Mucosa of rectum (tissue), 2 donors: ENCODE measurements around the gene MICALL1.

ENCODE experiments used
- H3K27ac ChIP-seq, 2 donors: one replicate each; pipeline ENCODE4 v1.7.0; 2013; ENCODE audit warnings: inconsistent platforms in 2 of 2, low read depth in 2 of 2, low read length in 2 of 2
- H3K27me3 ChIP-seq, 2 donors: one replicate each; pipeline ENCODE4 v1.7.0; 2013; ENCODE audit warnings: low read length in 2 of 2; ENCODE audit not compliant: control insufficient read depth in 2 of 2, insufficient read depth in 2 of 2
- H3K36me3 ChIP-seq, 2 donors: one replicate each; pipeline ENCODE4 v1.7.0; 2013; ENCODE audit warnings: low read length in 2 of 2; ENCODE audit not compliant: control insufficient read depth in 2 of 2, insufficient read depth in 2 of 2
- H3K4me1 ChIP-seq, 2 donors: one replicate each; pipeline ENCODE4 v1.7.0; 2013; ENCODE audit warnings: low read length in 2 of 2, mild to moderate bottlenecking in 1 of 2; ENCODE audit not compliant: control insufficient read depth in 2 of 2, insufficient read depth in 2 of 2
- H3K4me3 ChIP-seq, 2 donors: one replicate each; pipeline ENCODE4 v1.7.0; 2013; ENCODE audit warnings: low read length in 2 of 2
- H3K9ac ChIP-seq, 2 donors: one replicate each; pipeline ENCODE4 v1.7.0; 2013; ENCODE audit warnings: low read length in 2 of 2, low read depth in 1 of 2, mild to moderate bottlenecking in 1 of 2
- H3K9me3 ChIP-seq, 2 donors: one replicate each; pipeline ENCODE4 v1.7.0; 2013; ENCODE audit warnings: low read length in 2 of 2; ENCODE audit not compliant: control insufficient read depth in 2 of 2
- donor health status: healthy.
- donor health status: Normal muscosa, but diverticular disease.

MICALL1 gene

GRCh38 chr22:37920126-37920525 is 14.0 kb downstream of the MICALL1 start:
- H3K4me3 ChIP-seq, result no peak overlapping the region
- H3K36me3 ChIP-seq, result peaks cover 29% of the 10 kb centered on the region in 2 donors
- no peaks in the 10 kb centered on the region for H3K27me3 ChIP-seq
- H3K9me3 ChIP-seq, result no peaks in the 10 kb centered on the region
- H3K9ac ChIP-seq, result no peak overlapping the region
- H3K27ac ChIP-seq, result no peak overlapping the region
- H3K4me1 ChIP-seq, result no peaks in the 10 kb centered on the region

- Histone ChIP-seq H3K4me3 (no peak overlapping the region), H3K27me3 (no peaks in the 10 kb centered on the region), H3K9ac (no peak overlapping the region), H3K27ac (no peak overlapping the region), H3K36me3 (peaks cover 29 to 39% of the 10 kb centered on the region in 2 donors), H3K4me1 (no peaks in the 10 kb centered on the region), H3K9me3 (no peaks in the 10 kb centered on the region)
Observed at GRCh38 chr22:37922191-37922590, 16.1 kb downstream of the MICALL1 start.

GRCh38 chr22:37923927-37924326 is 17.8 kb downstream of the MICALL1 start:
- H3K4me1 ChIP-seq, result no peaks in the 10 kb centered on the region
- H3K4me3 ChIP-seq, result no peak overlapping the region
- no peak overlapping the region for H3K9ac ChIP-seq
- no peaks in the 10 kb centered on the region for H3K27me3 ChIP-seq
- H3K9me3 ChIP-seq, result no peaks in the 10 kb centered on the region
- peaks cover 22 to 28% of the 10 kb centered on the region in 2 donors for H3K36me3 ChIP-seq
- H3K27ac ChIP-seq, result no peak overlapping the region

- no peak overlapping the region for H3K27ac ChIP-seq
Observed at GRCh38 chr22:37924386-37925065, 18.4 kb downstream of the MICALL1 start.

GRCh38 chr22:37925330-37925729 is 19.2 kb downstream of the MICALL1 start:
- H3K27ac ChIP-seq, result no peak overlapping the region
- H3K36me3 ChIP-seq, result peaks cover 26 to 31% of the 10 kb centered on the region in 2 donors
- H3K4me1 ChIP-seq, result no peaks in the 10 kb centered on the region
- H3K4me3 ChIP-seq, result no peak overlapping the region
- no peaks in the 10 kb centered on the region for H3K27me3 ChIP-seq
- H3K9ac ChIP-seq, result no peak overlapping the region
- H3K9me3 ChIP-seq, result no peaks in the 10 kb centered on the region

More at GRCh38 chr22:37924386-37925065, 18.4 kb downstream of the MICALL1 start:
- no peak overlapping the region for H3K9ac ChIP-seq
- no peaks in the 10 kb centered on the region for H3K9me3 ChIP-seq
- no peak overlapping the region for H3K4me3 ChIP-seq
- no peaks in the 10 kb centered on the region for H3K4me1 ChIP-seq
- H3K27me3 ChIP-seq, result no peaks in the 10 kb centered on the region
- H3K36me3 ChIP-seq, result peaks cover 25 to 31% of the 10 kb centered on the region in 2 donors

GRCh38 chr22:37925767-37926166 is 19.7 kb downstream of the MICALL1 start:
- H3K4me3 ChIP-seq, result no peak overlapping the region
- no peak overlapping the region for H3K27ac ChIP-seq
- peaks cover 26 to 33% of the 10 kb centered on the region in 2 donors for H3K36me3 ChIP-seq
- no peaks in the 10 kb centered on the region for H3K9me3 ChIP-seq
- H3K27me3 ChIP-seq, result no peaks in the 10 kb centered on the region
- H3K4me1 ChIP-seq, result no peaks in the 10 kb centered on the region
- H3K9ac ChIP-seq, result no peak overlapping the region

- no peaks in the 10 kb centered on the region for H3K27me3 ChIP-seq
- peaks cover 26 to 33% of the 10 kb centered on the region in 2 donors for H3K36me3 ChIP-seq
- no peaks in the 10 kb centered on the region for H3K4me1 ChIP-seq
- no peak overlapping the region for H3K4me3 ChIP-seq
- no peaks in the 10 kb centered on the region for H3K9me3 ChIP-seq
- H3K27ac ChIP-seq, result no peak overlapping the region
- no peak overlapping the region for H3K9ac ChIP-seq
Observed at GRCh38 chr22:37926358-37926757, 20.3 kb downstream of the MICALL1 start.

GRCh38 chr22:37926771-37927636 is 20.9 kb downstream of the MICALL1 start:
- no peaks in the 10 kb centered on the region for H3K9me3 ChIP-seq
- peaks cover 27 to 35% of the 10 kb centered on the region in 2 donors for H3K36me3 ChIP-seq
- H3K27ac ChIP-seq, result no peak overlapping the region
- no peak overlapping the region for H3K4me3 ChIP-seq
- H3K9ac ChIP-seq, result no peak overlapping the region
- H3K27me3 ChIP-seq, result no peaks in the 10 kb centered on the region
- no peaks in the 10 kb centered on the region for H3K4me1 ChIP-seq

GRCh38 chr22:37927637-37927936 is 21.5 kb downstream of the MICALL1 start:
- Histone ChIP-seq H3K4me1 (no peaks in the 10 kb centered on the region), H3K27ac (no peak overlapping the region), H3K36me3 (peaks cover 33 to 41% of the 10 kb centered on the region in 2 donors), H3K9ac (no peak overlapping the region), H3K4me3 (no peak overlapping the region), H3K9me3 (no peaks in the 10 kb centered on the region), H3K27me3 (no peaks in the 10 kb centered on the region)

- Histone ChIP-seq H3K9ac (no peak overlapping the region), H3K9me3 (no peaks in the 10 kb centered on the region), H3K36me3 (peaks cover 42 to 45% of the 10 kb centered on the region in 2 donors), H3K4me1 (peaks cover 10 to 11% of the 10 kb centered on the region in 2 donors), H3K4me3 (no peak overlapping the region), H3K27me3 (no peaks in the 10 kb centered on the region), H3K27ac (no peak overlapping the region)
Observed at GRCh38 chr22:37929390-37929789, 23.3 kb downstream of the MICALL1 start.
